ENCODE measurements around the gene MS4A5. TPM values are rescaled to one million over a fixed set of nuclear protein-coding genes. Genes with fewer than 3 reads are reported as not detected.

The MS4A5 gene
- total and polyA plus RNA-seq, 2 of the 13 experiments (the other 11 are each of a cell fraction or from before 2014, with no cell fraction given), result not detected

GRCh38 chr11:60457576-60457975 is 28.2 kb downstream of the MS4A5 start (continued):
- TF ChIP-seq NFAT5 (CRISPR knock-in tag; IDR thresholded peaks at IDR 0.05), result no peak
- no peak for TF ChIP-seq MLXIP (CRISPR knock-in tag; IDR thresholded peaks at IDR 0.05; ENCODE audit: borderline replicate concordance)
- no peak for TF ChIP-seq ZFP36 (IDR thresholded peaks at IDR 0.05; ENCODE audit: borderline replicate concordance, low read depth, low read length, partially characterized antibody)
- no peak for TF ChIP-seq TBP (CRISPR knock-in tag; IDR thresholded peaks at IDR 0.05)
- no peak for TF ChIP-seq ATF3 (CRISPR knock-in tag; IDR thresholded peaks at IDR 0.05)
- TF ChIP-seq PTBP1 (IDR thresholded peaks at IDR 0.05; ENCODE audit: low read depth, low read length, poor library complexity, severe bottlenecking), result no peak
- TF ChIP-seq BRD4 (CRISPR knock-in tag; IDR thresholded peaks at IDR 0.05), result no peak
- TF ChIP-seq ZNF512 (CRISPR knock-in tag; IDR thresholded peaks at IDR 0.05), result no peak
